GM10248 (cell line): ENCODE measurements around the gene KIDINS220.

ENCODE experiments used
- CTCF ChIA-PET: fragments of 300-600 bp; sonication (Branson Sonifier 250); formaldehyde crosslinking; extraction: SDS; loops from one replicate; lab custom pipeline; 2021; ENCODE audit warnings: antibody characterized with exemption; lab: Yijun Ruan, JAX
- POLR2A ChIA-PET: fragments of 350-650 bp; sonication (Branson Sonifier 250); formaldehyde crosslinking; extraction: SDS; loops from one replicate; lab custom pipeline; 2020; ENCODE audit warnings: antibody characterized with exemption; lab: Yijun Ruan, JAX
- DNase-seq: peaks from one replicate; pipeline ENCODE4 v3.0.0; 2012; ENCODE audit errors: extremely low spot score
- TF ChIP-seq, protein P1 (sequence below): IDR thresholded peaks from 2 replicates; pipeline ENCODE4 v1.5.1; 2012; ENCODE audit warnings: mild to moderate bottlenecking, low read depth; ENCODE audit errors: extremely low read depth, missing control alignments, control extremely low read depth

The KIDINS220 gene

DNA sequence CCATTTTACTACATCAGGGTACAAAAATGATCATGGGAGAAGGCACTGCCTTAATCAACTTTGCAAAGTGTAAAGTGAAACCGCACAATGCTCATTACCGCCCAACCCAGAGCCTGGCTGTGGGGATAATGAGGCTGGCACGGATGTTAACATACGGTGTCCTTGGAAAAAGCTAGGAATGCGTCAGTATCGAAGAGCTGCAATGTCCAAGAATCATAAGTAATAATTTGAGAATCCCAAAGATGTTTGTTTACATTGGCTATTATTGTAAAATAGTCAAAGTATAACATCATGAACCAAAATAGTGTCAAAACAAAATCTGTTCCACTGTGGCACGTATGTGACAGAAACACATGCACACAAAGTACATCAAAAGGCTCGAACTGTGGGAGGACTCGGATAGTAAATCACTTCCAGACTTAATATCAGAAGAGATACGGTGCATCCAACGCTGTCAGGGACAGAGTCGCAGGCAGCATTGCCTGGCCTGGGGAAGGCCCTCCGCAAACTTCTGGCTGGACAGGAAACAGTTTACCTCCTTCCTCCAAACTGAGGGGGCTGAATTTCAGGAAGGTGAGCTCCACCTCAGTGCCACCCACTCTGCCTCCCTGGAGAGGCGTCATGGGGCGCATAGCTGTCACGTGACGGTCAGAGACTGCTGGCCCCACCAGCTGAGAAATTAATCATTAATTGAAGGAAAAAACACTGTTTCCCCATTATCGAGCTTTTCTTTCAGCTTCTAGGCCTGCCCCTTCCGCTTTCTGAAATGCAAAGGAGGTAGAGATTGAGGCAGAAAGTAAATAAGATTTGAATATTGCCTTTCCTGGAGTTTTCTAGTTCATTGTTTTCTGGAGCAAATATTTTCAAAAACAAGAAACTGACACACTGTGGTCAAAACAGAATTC lies 157.3 kb downstream of the KIDINS220 start:
- TF ChIP-seq, protein P1, sequence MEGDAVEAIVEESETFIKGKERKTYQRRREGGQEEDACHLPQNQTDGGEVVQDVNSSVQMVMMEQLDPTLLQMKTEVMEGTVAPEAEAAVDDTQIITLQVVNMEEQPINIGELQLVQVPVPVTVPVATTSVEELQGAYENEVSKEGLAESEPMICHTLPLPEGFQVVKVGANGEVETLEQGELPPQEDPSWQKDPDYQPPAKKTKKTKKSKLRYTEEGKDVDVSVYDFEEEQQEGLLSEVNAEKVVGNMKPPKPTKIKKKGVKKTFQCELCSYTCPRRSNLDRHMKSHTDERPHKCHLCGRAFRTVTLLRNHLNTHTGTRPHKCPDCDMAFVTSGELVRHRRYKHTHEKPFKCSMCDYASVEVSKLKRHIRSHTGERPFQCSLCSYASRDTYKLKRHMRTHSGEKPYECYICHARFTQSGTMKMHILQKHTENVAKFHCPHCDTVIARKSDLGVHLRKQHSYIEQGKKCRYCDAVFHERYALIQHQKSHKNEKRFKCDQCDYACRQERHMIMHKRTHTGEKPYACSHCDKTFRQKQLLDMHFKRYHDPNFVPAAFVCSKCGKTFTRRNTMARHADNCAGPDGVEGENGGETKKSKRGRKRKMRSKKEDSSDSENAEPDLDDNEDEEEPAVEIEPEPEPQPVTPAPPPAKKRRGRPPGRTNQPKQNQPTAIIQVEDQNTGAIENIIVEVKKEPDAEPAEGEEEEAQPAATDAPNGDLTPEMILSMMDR: no peak
- ChIA-PET POLR2A (interaction anchor here (0.5 to 1.5 kb wide), 4 partner anchors 10 to 1930 kb away, joined by 4 to 5 read pairs (median 4); no protein-coding TSS in a partner anchor), CTCF (interaction anchor here (1.1 to 3.2 kb wide), 2 partner anchors 13 to 1252 kb away, joined by 4 to 13 read pairs; no protein-coding TSS in a partner anchor)
- no peak for DNase-seq

- ChIA-PET CTCF (no interaction called here), POLR2A (no interaction called here)
- TF ChIP-seq, protein P1: no peak
- no peak for DNase-seq
Observed at GRCh38 chr2:8679567-8679826, 157.9 kb downstream of the KIDINS220 start.
